Calu3 (cell line): ENCODE results near the gene PIEZO1. TPM values are rescaled to one million over a fixed set of nuclear protein-coding genes. Genes with fewer than 3 reads are reported as not detected.

Experiments used
- BruUV-seq: library from RNA; stranded (reverse); fragments of 400-500 nt; replicated peaks from 2 replicates; lab custom pipeline; 2021; lab: Mats Ljungman, UMichigan
- CTCF ChIA-PET: fragments of 300-600 bp; sonication (Branson Sonifier 250); formaldehyde crosslinking; loops from one replicate; lab custom pipeline; 2022; ENCODE audit warnings: antibody characterized with exemption; lab: Charles Lee
- DNase-seq: peaks from one replicate; pipeline ENCODE4 v3.0.0; 2022
- H3K27ac Mint-ChIP-seq: one replicate; pipeline ENCODE4 v1.8.0; 2022; ENCODE audit warnings: mixed read lengths; ENCODE audit not compliant: unreplicated experiment
- H3K27me3 Mint-ChIP-seq: one replicate; pipeline ENCODE4 v1.8.0; 2022; ENCODE audit warnings: mixed read lengths; ENCODE audit not compliant: unreplicated experiment
- H3K36me3 Mint-ChIP-seq: one replicate; pipeline ENCODE4 v1.8.0; 2022; ENCODE audit warnings: mild to moderate bottlenecking, moderate library complexity, mixed read lengths; ENCODE audit not compliant: insufficient read depth, unreplicated experiment
- H3K4me1 Mint-ChIP-seq: one replicate; pipeline ENCODE4 v1.8.0; 2022; ENCODE audit warnings: mild to moderate bottlenecking, low read depth, mixed read lengths; ENCODE audit not compliant: unreplicated experiment
- H3K4me3 Mint-ChIP-seq: one replicate; pipeline ENCODE4 v1.8.0; 2022; ENCODE audit warnings: mild to moderate bottlenecking, low read depth, moderate library complexity, mixed read lengths; ENCODE audit not compliant: unreplicated experiment
- H3K9me3 Mint-ChIP-seq: one replicate; pipeline ENCODE4 v1.8.0; 2022; ENCODE audit warnings: low read depth, mixed read lengths; ENCODE audit not compliant: unreplicated experiment
- CTCF ChIP-seq: fragments of 200-600 bp; IDR thresholded peaks from one replicate; pipeline ENCODE4 v1.8.0; 2022; ENCODE audit warnings: antibody characterized with exemption; ENCODE audit not compliant: unreplicated experiment
- intact Hi-C: fragments of 100-400 bp; cut with micrococcal nuclease; formaldehyde crosslinking; loops from one replicate; pipeline ENCODE4 v1.10.0; 2022; ENCODE audit not compliant: unreplicated experiment
- total RNA-seq: library from RNA; stranded (reverse); gene quantifications from 2 replicates; pipeline ENCODE4 v1.2.3, GENCODE V29; 2022

PIEZO1 gene
- total RNA-seq, 1 experiment from 2014 or later: 199 TPM

- Mint-ChIP-seq H3K27ac (peak overlapping the region; percentile 35), H3K4me3 (peak overlapping the region; percentile 75), H3K4me1 (peaks cover 44% of the 10 kb centered on the region), H3K36me3 (peaks cover 40% of the 10 kb centered on the region), H3K27me3 (no peaks in the 10 kb centered on the region), H3K9me3 (no peaks in the 10 kb centered on the region)
- no TSS peak for BruUV-seq
- CTCF ChIA-PET: interaction anchor here (0.9 to 4.7 kb wide), 8 partner anchors 12 to 46 kb away, joined by 3 to 39 read pairs (median 6); partner anchors contain the start of gene APRT
- intact Hi-C loops: no loop called here
- TF ChIP-seq CTCF: no peak
- DNase-seq: no peak
These were observed 2.3 kb downstream of the PIEZO1 start for GRCh38 chr16:88782454-88783390.

- intact Hi-C loops: no loop called here
- CTCF ChIA-PET: interaction anchor here (1.1 to 4.7 kb wide), 5 partner anchors 10 to 45 kb away, joined by 3 to 39 read pairs (median 5); no protein-coding TSS in a partner anchor
- peak overlapping the region; percentile 75 for H3K4me3 Mint-ChIP-seq
- H3K36me3 Mint-ChIP-seq: peaks cover 49% of the 10 kb centered on the region
- TF ChIP-seq CTCF: no peak
- H3K9me3 Mint-ChIP-seq: no peaks in the 10 kb centered on the region
- no peaks in the 10 kb centered on the region for H3K27me3 Mint-ChIP-seq
- H3K4me1 Mint-ChIP-seq: peaks cover 44% of the 10 kb centered on the region
- DNase-seq: no peak
- H3K27ac Mint-ChIP-seq: peak overlapping the region; percentile 35
- BruUV-seq: no TSS peak
These were observed 3.6 kb downstream of the PIEZO1 start for GRCh38 chr16:88781140-88782077.

GRCh38 chr16:88780142-88781062 lies 4.6 kb downstream of the PIEZO1 start:
- Mint-ChIP-seq H3K27ac (no peak overlapping the region), H3K9me3 (no peaks in the 10 kb centered on the region), H3K4me1 (peaks cover 44% of the 10 kb centered on the region), H3K27me3 (no peaks in the 10 kb centered on the region), H3K4me3 (no peak overlapping the region), H3K36me3 (peaks cover 50% of the 10 kb centered on the region)
- BruUV-seq: no TSS peak
- intact Hi-C loops: no loop called here
- no peak for TF ChIP-seq CTCF
- no peak for DNase-seq
- CTCF ChIA-PET: interaction anchor here (0.6 to 1.5 kb wide), 4 partner anchors 9 to 516 kb away, joined by 3 to 7 read pairs (median 6); no protein-coding TSS in a partner anchor
